Smooth muscle cell (in vitro differentiated cells): ENCODE results near the gene AIP. TPM values are rescaled to one million over a fixed set of nuclear protein-coding genes. Genes with fewer than 3 reads are reported as not detected.

Source experiments
- DNase-seq: peaks from one replicate; lab custom pipeline; 2025; ENCODE audit not compliant: unreplicated experiment; lab: John Stamatoyannopoulos, UW
- H2AFZ ChIP-seq: fragments of 200-600 bp; sonication (generic); 2 replicates; pipeline ENCODE4 v1.6.0; 2016; ENCODE audit warnings: antibody characterized with exemption, low read depth, mild to moderate bottlenecking
- H3F3A ChIP-seq: fragments of 200-600 bp; sonication (generic); 2 replicates; pipeline ENCODE4 v1.6.0; 2017; ENCODE audit warnings: antibody characterized with exemption, low read depth
- H3K27ac ChIP-seq: fragments of 200-600 bp; sonication (generic); 2 replicates; pipeline ENCODE4 v1.5.1; 2016; ENCODE audit warnings: low read depth, mild to moderate bottlenecking
- H3K27me3 ChIP-seq: fragments of 200-600 bp; sonication (generic); 2 replicates; pipeline ENCODE4 v1.6.1; 2016; ENCODE audit warnings: low read depth, mild to moderate bottlenecking
- H3K36me3 ChIP-seq: fragments of 200-600 bp; sonication (generic); 2 replicates; pipeline ENCODE4 v1.5.1; 2016; ENCODE audit warnings: low read depth
- H3K4me1 ChIP-seq: fragments of 200-600 bp; sonication (generic); 2 replicates; pipeline ENCODE4 v1.5.1; 2016; ENCODE audit warnings: low read depth
- H3K4me2 ChIP-seq: fragments of 200-600 bp; sonication (generic); 2 replicates; pipeline ENCODE4 v1.6.0; 2016; ENCODE audit warnings: mild to moderate bottlenecking
- H3K4me3 ChIP-seq: fragments of 200-600 bp; sonication (generic); 2 replicates; pipeline ENCODE4 v1.5.1; 2016; ENCODE audit warnings: mild to moderate bottlenecking
- H3K79me2 ChIP-seq: fragments of 200-600 bp; sonication (generic); 2 replicates; pipeline ENCODE4 v1.6.0; 2016; ENCODE audit warnings: low read depth, mild to moderate bottlenecking
- H3K9ac ChIP-seq: fragments of 200-600 bp; sonication (generic); 2 replicates; pipeline ENCODE4 v1.6.0; 2016; ENCODE audit warnings: low read depth
- H3K9me3 ChIP-seq: fragments of 200-600 bp; sonication (generic); replicated peaks from 2 replicates; pipeline ENCODE4 v1.5.1; 2016; ENCODE audit warnings: low read depth
- H4K20me1 ChIP-seq: fragments of 200-600 bp; sonication (generic); 2 replicates; pipeline ENCODE4 v1.6.0; 2016; ENCODE audit warnings: low read depth
- CTCF ChIP-seq: fragments of 200-600 bp; sonication (generic); IDR thresholded peaks from 2 replicates; pipeline ENCODE4 v1.5.1; 2017; ENCODE audit warnings: borderline replicate concordance, mild to moderate bottlenecking, antibody characterized with exemption; ENCODE audit not compliant: insufficient read depth, poor library complexity, severe bottlenecking
- WGBS: methylation state at CpG from one replicate; pipeline ENCODE4 v1.1.7; 2016; ENCODE audit warnings: low lambda C conversion rate; 5-methylcytosine and 5-hydroxymethylcytosine counted together
- polyA plus RNA-seq: library from polyadenylated mRNA; unstranded; fragments of >200 nt; fragmentation: Nextera tagmentation; extraction: Ambion mirVana; gene quantifications from 2 replicates; pipeline ENCODE4 v1.2.1, GENCODE V29; 2016
- total RNA-seq: library from RNA; depleted of rRNA; stranded (reverse); fragments of >200 nt; gene quantifications from 2 replicates; pipeline ENCODE4 v1.2.3, GENCODE V29; 2014

Gene AIP
- total and polyA plus RNA-seq, 2 experiments from 2014 or later, result 36.8 to 61.5 TPM

GRCh38 chr11:67523556-67524479 lies 41.0 kb downstream of the AIP start:
- no peak overlapping the region for H3K4me2 ChIP-seq
- no peak for TF ChIP-seq CTCF
- no peak overlapping the region for H3K9ac ChIP-seq
- no peak overlapping the region for H3K27ac ChIP-seq
- H2AFZ ChIP-seq, result no peak overlapping the region
- H3K9me3 ChIP-seq, result no peaks in the 10 kb centered on the region
- H3F3A ChIP-seq, result no peaks in the 10 kb centered on the region
- no peaks in the 10 kb centered on the region for H3K36me3 ChIP-seq
- WGBS, result 90% methylated on average over 24 of the region's 25 CpGs
- no peak overlapping the region for H3K4me3 ChIP-seq
- no peaks in the 10 kb centered on the region for H3K27me3 ChIP-seq
- no peaks in the 10 kb centered on the region for H3K79me2 ChIP-seq
- H4K20me1 ChIP-seq, result no peaks in the 10 kb centered on the region
- no peak for DNase-seq
- no peaks in the 10 kb centered on the region for H3K4me1 ChIP-seq

- Histone ChIP-seq H3K9ac (no peak overlapping the region), H3K36me3 (no peaks in the 10 kb centered on the region), H3K9me3 (no peaks in the 10 kb centered on the region), H3F3A (no peaks in the 10 kb centered on the region), H3K4me1 (no peaks in the 10 kb centered on the region), H3K27me3 (no peaks in the 10 kb centered on the region), H3K79me2 (no peaks in the 10 kb centered on the region), H2AFZ (no peak overlapping the region), H4K20me1 (no peaks in the 10 kb centered on the region), H3K27ac (no peak overlapping the region), H3K4me3 (no peak overlapping the region), H3K4me2 (no peak overlapping the region)
- no peak for TF ChIP-seq CTCF
- no peak for DNase-seq
- 93% methylated on average over 9 of the region's 9 CpGs for WGBS
These were observed 41.6 kb downstream of the AIP start for GRCh38 chr11:67524480-67524808.

- DNase-seq, result no peak
- H4K20me1 ChIP-seq, result no peaks in the 10 kb centered on the region
- H3K4me2 ChIP-seq, result no peak overlapping the region
- H3K4me1 ChIP-seq, result no peaks in the 10 kb centered on the region
- no peaks in the 10 kb centered on the region for H3K36me3 ChIP-seq
- no peaks in the 10 kb centered on the region for H3F3A ChIP-seq
- no peaks in the 10 kb centered on the region for H3K9me3 ChIP-seq
- H3K9ac ChIP-seq, result no peak overlapping the region
- H3K27ac ChIP-seq, result no peak overlapping the region
- H3K27me3 ChIP-seq, result no peaks in the 10 kb centered on the region
- no peak overlapping the region for H2AFZ ChIP-seq
- WGBS, result 90% methylated on average over 4 of the region's 5 CpGs
- H3K4me3 ChIP-seq, result no peak overlapping the region
- H3K79me2 ChIP-seq, result no peaks in the 10 kb centered on the region
- no peak for TF ChIP-seq CTCF
These were observed 42.6 kb downstream of the AIP start for GRCh38 chr11:67525275-67525976.
